ENCODE results near the gene KRT3.

The KRT3 gene

DNA sequence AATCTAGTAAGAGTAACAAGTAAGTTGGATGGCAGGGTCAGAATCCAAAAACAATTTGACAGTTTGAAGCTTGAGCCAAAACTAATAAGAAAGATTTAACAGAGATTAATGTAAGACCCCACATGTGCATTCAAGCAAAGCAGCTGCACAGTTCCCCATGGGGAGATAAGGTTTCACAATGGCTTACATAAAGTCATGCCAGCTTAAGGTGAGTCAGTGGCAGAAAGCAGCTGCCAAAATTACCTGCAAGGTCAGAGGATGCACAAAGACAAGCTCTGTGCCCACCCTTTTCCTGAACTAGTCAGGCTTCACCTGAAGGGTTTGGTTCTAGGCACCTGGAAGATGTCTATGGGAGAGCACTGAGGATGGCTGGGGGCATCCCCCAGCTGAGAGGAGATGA lies 56.0 kb downstream of the KRT3 start (continued):
- TF ChIP-seq, protein P1, sequence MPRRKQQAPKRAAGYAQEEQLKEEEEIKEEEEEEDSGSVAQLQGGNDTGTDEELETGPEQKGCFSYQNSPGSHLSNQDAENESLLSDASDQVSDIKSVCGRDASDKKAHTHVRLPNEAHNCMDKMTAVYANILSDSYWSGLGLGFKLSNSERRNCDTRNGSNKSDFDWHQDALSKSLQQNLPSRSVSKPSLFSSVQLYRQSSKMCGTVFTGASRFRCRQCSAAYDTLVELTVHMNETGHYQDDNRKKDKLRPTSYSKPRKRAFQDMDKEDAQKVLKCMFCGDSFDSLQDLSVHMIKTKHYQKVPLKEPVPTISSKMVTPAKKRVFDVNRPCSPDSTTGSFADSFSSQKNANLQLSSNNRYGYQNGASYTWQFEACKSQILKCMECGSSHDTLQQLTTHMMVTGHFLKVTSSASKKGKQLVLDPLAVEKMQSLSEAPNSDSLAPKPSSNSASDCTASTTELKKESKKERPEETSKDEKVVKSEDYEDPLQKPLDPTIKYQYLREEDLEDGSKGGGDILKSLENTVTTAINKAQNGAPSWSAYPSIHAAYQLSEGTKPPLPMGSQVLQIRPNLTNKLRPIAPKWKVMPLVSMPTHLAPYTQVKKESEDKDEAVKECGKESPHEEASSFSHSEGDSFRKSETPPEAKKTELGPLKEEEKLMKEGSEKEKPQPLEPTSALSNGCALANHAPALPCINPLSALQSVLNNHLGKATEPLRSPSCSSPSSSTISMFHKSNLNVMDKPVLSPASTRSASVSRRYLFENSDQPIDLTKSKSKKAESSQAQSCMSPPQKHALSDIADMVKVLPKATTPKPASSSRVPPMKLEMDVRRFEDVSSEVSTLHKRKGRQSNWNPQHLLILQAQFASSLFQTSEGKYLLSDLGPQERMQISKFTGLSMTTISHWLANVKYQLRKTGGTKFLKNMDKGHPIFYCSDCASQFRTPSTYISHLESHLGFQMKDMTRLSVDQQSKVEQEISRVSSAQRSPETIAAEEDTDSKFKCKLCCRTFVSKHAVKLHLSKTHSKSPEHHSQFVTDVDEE (CRISPR knock-in tag; IDR thresholded peaks at IDR 0.05) = no peak

Measured in SK-N-SH treated with all-trans-retinoic acid at 6 μM for 48 hours (cell line).